ENCODE data around the gene NCK1. TPM values are rescaled to one million over a fixed set of nuclear protein-coding genes. Genes with fewer than 3 reads are reported as not detected.

The NCK1 gene
- total and polyA plus RNA-seq, 2 experiments from 2014 or later, result 28.4 to 28.7 TPM

DNA sequence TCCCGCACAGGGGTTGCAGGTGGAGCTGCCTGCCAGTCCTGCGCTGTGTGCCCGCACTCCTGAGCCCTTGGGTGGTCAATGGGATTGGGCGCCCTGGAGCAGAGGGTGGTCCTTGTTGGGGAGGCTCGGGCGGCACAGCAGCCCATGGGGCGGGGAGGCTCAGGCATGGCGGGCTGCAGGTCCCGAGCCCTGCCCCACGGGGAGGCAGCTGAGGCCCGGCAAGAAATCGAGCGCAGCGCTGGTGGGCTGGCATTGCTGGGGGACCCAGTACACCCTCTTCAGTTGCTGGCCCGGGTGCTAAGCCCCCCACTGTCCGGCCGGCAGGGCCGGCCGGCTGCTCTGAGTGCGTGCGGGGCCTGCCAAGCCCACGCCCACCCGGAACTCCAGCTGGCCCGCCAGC lies 27.9 kb downstream of the NCK1 start:
- peaks cover 19% of the 10 kb centered on the region for H3K4me1 Mint-ChIP-seq
- no peak for ATAC-seq
- peaks cover 14% of the 10 kb centered on the region; the same call in 1 of the 2 replicates for H3K4me1 ChIP-seq (ENCODE audit: insufficient read depth)
- no peaks in the 10 kb centered on the region for H3F3A ChIP-seq (replicated peaks; ENCODE audit: low read depth)
- no peak overlapping the region for H3K4me3 ChIP-seq
- H2AFZ ChIP-seq, result no peak overlapping the region
- H3K4me3 Mint-ChIP-seq, result no peak overlapping the region
- DNase-seq (ENCODE audit: low spot score), result no peak
- peaks cover 2% of the 10 kb centered on the region for H3K27me3 Mint-ChIP-seq (ENCODE audit: insufficient read depth, low read depth, poor library complexity)
- no peak overlapping the region for H3K27ac ChIP-seq (ENCODE audit: low read depth)
- no peaks in the 10 kb centered on the region for H3K36me3 ChIP-seq (ENCODE audit: insufficient read depth)
- H3K27me3 ChIP-seq (ENCODE audit: insufficient read depth), result no peaks in the 10 kb centered on the region
- H3K27ac Mint-ChIP-seq, result no peak overlapping the region
- H3K9me2 ChIP-seq (ENCODE audit: insufficient read depth), result no peaks in the 10 kb centered on the region; the same call in 1 of the 2 replicates
- TF ChIP-seq ZNF114 (CRISPR knock-in tag; IDR thresholded peaks at IDR 0.05), result no peak
- TF ChIP-seq, protein P1, sequence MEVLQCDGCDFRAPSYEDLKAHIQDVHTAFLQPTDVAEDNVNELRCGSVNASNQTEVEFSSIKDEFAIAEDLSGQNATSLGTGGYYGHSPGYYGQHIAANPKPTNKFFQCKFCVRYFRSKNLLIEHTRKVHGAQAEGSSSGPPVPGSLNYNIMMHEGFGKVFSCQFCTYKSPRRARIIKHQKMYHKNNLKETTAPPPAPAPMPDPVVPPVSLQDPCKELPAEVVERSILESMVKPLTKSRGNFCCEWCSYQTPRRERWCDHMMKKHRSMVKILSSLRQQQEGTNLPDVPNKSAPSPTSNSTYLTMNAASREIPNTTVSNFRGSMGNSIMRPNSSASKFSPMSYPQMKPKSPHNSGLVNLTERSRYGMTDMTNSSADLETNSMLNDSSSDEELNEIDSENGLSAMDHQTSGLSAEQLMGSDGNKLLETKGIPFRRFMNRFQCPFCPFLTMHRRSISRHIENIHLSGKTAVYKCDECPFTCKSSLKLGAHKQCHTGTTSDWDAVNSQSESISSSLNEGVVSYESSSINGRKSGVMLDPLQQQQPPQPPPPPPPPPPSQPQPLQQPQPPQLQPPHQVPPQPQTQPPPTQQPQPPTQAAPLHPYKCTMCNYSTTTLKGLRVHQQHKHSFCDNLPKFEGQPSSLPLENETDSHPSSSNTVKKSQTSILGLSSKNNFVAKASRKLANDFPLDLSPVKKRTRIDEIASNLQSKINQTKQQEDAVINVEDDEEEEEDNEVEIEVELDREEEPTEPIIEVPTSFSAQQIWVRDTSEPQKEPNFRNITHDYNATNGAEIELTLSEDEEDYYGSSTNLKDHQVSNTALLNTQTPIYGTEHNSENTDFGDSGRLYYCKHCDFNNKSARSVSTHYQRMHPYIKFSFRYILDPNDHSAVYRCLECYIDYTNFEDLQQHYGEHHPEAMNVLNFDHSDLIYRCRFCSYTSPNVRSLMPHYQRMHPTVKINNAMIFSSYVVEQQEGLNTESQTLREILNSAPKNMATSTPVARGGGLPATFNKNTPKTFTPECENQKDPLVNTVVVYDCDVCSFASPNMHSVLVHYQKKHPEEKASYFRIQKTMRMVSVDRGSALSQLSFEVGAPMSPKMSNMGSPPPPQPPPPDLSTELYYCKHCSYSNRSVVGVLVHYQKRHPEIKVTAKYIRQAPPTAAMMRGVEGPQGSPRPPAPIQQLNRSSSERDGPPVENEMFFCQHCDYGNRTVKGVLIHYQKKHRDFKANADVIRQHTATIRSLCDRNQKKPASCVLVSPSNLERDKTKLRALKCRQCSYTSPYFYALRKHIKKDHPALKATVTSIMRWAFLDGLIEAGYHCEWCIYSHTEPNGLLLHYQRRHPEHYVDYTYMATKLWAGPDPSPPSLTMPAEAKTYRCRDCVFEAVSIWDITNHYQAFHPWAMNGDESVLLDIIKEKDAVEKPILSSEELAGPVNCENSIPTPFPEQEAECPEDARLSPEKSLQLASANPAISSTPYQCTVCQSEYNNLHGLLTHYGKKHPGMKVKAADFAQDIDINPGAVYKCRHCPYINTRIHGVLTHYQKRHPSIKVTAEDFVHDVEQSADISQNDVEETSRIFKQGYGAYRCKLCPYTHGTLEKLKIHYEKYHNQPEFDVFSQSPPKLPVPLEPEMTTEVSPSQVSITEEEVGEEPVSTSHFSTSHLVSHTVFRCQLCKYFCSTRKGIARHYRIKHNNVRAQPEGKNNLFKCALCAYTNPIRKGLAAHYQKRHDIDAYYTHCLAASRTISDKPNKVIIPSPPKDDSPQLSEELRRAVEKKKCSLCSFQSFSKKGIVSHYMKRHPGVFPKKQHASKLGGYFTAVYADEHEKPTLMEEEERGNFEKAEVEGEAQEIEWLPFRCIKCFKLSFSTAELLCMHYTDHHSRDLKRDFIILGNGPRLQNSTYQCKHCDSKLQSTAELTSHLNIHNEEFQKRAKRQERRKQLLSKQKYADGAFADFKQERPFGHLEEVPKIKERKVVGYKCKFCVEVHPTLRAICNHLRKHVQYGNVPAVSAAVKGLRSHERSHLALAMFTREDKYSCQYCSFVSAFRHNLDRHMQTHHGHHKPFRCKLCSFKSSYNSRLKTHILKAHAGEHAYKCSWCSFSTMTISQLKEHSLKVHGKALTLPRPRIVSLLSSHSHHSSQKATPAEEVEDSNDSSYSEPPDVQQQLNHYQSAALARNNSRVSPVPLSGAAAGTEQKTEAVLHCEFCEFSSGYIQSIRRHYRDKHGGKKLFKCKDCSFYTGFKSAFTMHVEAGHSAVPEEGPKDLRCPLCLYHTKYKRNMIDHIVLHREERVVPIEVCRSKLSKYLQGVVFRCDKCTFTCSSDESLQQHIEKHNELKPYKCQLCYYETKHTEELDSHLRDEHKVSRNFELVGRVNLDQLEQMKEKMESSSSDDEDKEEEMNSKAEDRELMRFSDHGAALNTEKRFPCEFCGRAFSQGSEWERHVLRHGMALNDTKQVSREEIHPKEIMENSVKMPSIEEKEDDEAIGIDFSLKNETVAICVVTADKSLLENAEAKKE (CRISPR knock-in tag; IDR thresholded peaks at IDR 0.05), result no peak
- TF ChIP-seq, protein P2, sequence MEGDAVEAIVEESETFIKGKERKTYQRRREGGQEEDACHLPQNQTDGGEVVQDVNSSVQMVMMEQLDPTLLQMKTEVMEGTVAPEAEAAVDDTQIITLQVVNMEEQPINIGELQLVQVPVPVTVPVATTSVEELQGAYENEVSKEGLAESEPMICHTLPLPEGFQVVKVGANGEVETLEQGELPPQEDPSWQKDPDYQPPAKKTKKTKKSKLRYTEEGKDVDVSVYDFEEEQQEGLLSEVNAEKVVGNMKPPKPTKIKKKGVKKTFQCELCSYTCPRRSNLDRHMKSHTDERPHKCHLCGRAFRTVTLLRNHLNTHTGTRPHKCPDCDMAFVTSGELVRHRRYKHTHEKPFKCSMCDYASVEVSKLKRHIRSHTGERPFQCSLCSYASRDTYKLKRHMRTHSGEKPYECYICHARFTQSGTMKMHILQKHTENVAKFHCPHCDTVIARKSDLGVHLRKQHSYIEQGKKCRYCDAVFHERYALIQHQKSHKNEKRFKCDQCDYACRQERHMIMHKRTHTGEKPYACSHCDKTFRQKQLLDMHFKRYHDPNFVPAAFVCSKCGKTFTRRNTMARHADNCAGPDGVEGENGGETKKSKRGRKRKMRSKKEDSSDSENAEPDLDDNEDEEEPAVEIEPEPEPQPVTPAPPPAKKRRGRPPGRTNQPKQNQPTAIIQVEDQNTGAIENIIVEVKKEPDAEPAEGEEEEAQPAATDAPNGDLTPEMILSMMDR (conservative IDR thresholded peaks at IDR 0.05; ENCODE audit: low read depth in 2 of 2), result no peak
- no peak for TF ChIP-seq REST (IDR thresholded peaks at IDR 0.05; ENCODE audit: unreplicated experiment)
- no peak for TF ChIP-seq STAT1 (IDR thresholded peaks at IDR 0.05; ENCODE audit: unreplicated experiment)
- no peak for TF ChIP-seq EZH2 (IDR thresholded peaks at IDR 0.05; ENCODE audit: low read depth, unreplicated experiment)
- TF ChIP-seq JUNB (IDR thresholded peaks at IDR 0.05; ENCODE audit: unreplicated experiment), result no peak
- TF ChIP-seq, protein P3, sequence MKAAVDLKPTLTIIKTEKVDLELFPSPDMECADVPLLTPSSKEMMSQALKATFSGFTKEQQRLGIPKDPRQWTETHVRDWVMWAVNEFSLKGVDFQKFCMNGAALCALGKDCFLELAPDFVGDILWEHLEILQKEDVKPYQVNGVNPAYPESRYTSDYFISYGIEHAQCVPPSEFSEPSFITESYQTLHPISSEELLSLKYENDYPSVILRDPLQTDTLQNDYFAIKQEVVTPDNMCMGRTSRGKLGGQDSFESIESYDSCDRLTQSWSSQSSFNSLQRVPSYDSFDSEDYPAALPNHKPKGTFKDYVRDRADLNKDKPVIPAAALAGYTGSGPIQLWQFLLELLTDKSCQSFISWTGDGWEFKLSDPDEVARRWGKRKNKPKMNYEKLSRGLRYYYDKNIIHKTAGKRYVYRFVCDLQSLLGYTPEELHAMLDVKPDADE (IDR thresholded peaks at IDR 0.05), result no peak
- no peak for TF ChIP-seq ZNF331 (CRISPR knock-in tag; IDR thresholded peaks at IDR 0.05; ENCODE audit: low read depth)
- no peak for TF ChIP-seq CREB1 (CRISPR knock-in tag; IDR thresholded peaks at IDR 0.05; ENCODE audit: low read depth)
- no peak for TF ChIP-seq EZH2phosphoT487 (IDR thresholded peaks at IDR 0.05; ENCODE audit: unreplicated experiment)
- TF ChIP-seq POLR2AphosphoS5 (IDR thresholded peaks at IDR 0.05; ENCODE audit: low read depth), result no peak
- TF ChIP-seq NANOG (IDR thresholded peaks at IDR 0.05; ENCODE audit: borderline replicate concordance), result no peak
- peaks cover 92% of the 10 kb centered on the region for H3K79me2 ChIP-seq (replicated peaks; ENCODE audit: insufficient read depth)
- H3K36me3 Mint-ChIP-seq (ENCODE audit: low read depth), result peaks cover 26% of the 10 kb centered on the region
- no peak overlapping the region for H3K4me2 ChIP-seq
- peaks cover 36% of the 10 kb centered on the region for H4K20me1 ChIP-seq (replicated peaks; ENCODE audit: insufficient read depth)
- H3K9me3 Mint-ChIP-seq, result peaks cover 11% of the 10 kb centered on the region
